Esophagus squamous epithelium (tissue), 5 donors: Measurements from ENCODE around the gene SYT6. TPM values are rescaled to one million over a fixed set of nuclear protein-coding genes. Genes with fewer than 3 reads are reported as not detected.

ENCODE experiments used
- DNase-seq: peaks from one replicate; lab custom pipeline; 2025; lab: John Stamatoyannopoulos, UW
- H3K27ac ChIP-seq, 4 donors: fragments of 200-600 bp; sonication (generic); one replicate each; pipeline ENCODE4 v1.5.1; 2016 to 2019; ENCODE audit warnings: mild to moderate bottlenecking in 1 of 4
- H3K27me3 ChIP-seq, 4 donors: fragments of 200-600 bp; sonication (generic); 1 replicate in 3 of 4; 2 replicates in 1 of 4; pipeline versions ENCODE4 v1.5.1 to v1.6.0; 2017 to 2021; ENCODE audit warnings: antibody characterized with exemption in 1 of 4
- H3K36me3 ChIP-seq, 3 donors: fragments of 200-600 bp; sonication (generic); one replicate each; pipeline ENCODE4 v1.5.1; 2016 to 2019
- H3K4me1 ChIP-seq, 3 donors: fragments of 200-600 bp; sonication (generic); one replicate each; pipeline ENCODE4 v1.5.1; 2017 to 2019
- H3K4me3 ChIP-seq, 4 donors: fragments of 200-600 bp; sonication (generic); 1 replicate in 3 of 4; 2 replicates in 1 of 4; pipeline ENCODE4 v1.5.1; 2016 to 2019; ENCODE audit warnings: mild to moderate bottlenecking in 2 of 4, moderate library complexity in 1 of 4
- H3K9me3 ChIP-seq, 3 donors: fragments of 200-600 bp; sonication (generic); one replicate each; pipeline ENCODE4 v1.5.1; 2016 to 2019
- POLR2A ChIP-seq, 4 donors: fragments of 450-650 bp; IDR thresholded peaks; one replicate each; pipeline ENCODE4 v1.6.1; 2017; ENCODE audit warnings: antibody characterized with exemption in 4 of 4, mild to moderate bottlenecking in 4 of 4, moderate library complexity in 3 of 4
- WGBS, 2 donors: methylation state at CpG; one replicate each; pipeline ENCODE4 v1.1.5; 2018; 5-methylcytosine and 5-hydroxymethylcytosine counted together
- intact Hi-C: fragments of 100-400 bp; cut with DNase I; formaldehyde crosslinking; loops from one replicate; pipeline ENCODE4 v1.15.0; 2022
- total RNA-seq, 4 donors: library from RNA; depleted of rRNA; stranded (reverse); fragments of >200 nt; gene quantifications; one replicate each; pipeline ENCODE4 v1.1.0, GENCODE V29; 2016
- TF ChIP-seq, protein P1 (sequence below), 6 experiments: fragments of 450-650 bp in 4 of 6; fragments of 200-600 bp in 2 of 6; sonication (generic) in 2 of 6; IDR thresholded peaks; one replicate each; pipeline ENCODE4 v1.5.1; 2016 to 2019; ENCODE audit warnings: antibody characterized with exemption in 6 of 6, mild to moderate bottlenecking in 4 of 6, moderate library complexity in 4 of 6
- donor health status: DM: yes; HTN: yes; CAD: no.

The SYT6 gene
- total RNA-seq, 4 donors from 2014 or later, result not detected

DNA sequence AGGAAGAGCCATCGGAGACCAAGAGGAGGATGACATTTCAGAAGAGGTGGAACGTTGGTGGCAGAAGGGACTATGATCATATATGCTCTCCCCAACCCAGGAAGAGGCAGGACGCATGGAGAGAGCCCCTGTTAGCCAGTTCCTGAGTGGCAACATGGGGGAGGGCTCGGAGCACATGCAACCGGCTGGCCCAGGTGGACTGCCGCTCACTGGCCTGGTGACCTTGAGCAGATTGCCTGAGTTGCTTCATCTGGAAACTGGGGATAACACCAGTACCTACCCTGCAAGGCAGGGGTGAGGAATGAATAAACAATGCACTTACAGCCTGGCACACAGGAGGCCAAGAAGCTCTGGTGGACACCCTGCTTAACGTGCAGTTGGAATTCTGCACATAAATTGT is 29.0 kb downstream of the SYT6 start:
- TF ChIP-seq POLR2A (IDR thresholded peaks at IDR 0.05), result no peak
- TF ChIP-seq, protein P1, sequence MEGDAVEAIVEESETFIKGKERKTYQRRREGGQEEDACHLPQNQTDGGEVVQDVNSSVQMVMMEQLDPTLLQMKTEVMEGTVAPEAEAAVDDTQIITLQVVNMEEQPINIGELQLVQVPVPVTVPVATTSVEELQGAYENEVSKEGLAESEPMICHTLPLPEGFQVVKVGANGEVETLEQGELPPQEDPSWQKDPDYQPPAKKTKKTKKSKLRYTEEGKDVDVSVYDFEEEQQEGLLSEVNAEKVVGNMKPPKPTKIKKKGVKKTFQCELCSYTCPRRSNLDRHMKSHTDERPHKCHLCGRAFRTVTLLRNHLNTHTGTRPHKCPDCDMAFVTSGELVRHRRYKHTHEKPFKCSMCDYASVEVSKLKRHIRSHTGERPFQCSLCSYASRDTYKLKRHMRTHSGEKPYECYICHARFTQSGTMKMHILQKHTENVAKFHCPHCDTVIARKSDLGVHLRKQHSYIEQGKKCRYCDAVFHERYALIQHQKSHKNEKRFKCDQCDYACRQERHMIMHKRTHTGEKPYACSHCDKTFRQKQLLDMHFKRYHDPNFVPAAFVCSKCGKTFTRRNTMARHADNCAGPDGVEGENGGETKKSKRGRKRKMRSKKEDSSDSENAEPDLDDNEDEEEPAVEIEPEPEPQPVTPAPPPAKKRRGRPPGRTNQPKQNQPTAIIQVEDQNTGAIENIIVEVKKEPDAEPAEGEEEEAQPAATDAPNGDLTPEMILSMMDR (IDR thresholded peaks at IDR 0.05), result no peak
- Histone ChIP-seq H3K27me3 (no peaks in the 10 kb centered on the region), H3K4me1 (no peaks in the 10 kb centered on the region), H3K4me3 (no peak overlapping the region), H3K9me3 (no peaks in the 10 kb centered on the region), H3K27ac (no peak overlapping the region), H3K36me3 (no peaks in the 10 kb centered on the region)
- WGBS, 2 donors, result 79 to 98% methylated on average over 4 to 5 of the region's 7 CpGs
- no peak for DNase-seq
- intact Hi-C loops, result no loop called here

DNA sequence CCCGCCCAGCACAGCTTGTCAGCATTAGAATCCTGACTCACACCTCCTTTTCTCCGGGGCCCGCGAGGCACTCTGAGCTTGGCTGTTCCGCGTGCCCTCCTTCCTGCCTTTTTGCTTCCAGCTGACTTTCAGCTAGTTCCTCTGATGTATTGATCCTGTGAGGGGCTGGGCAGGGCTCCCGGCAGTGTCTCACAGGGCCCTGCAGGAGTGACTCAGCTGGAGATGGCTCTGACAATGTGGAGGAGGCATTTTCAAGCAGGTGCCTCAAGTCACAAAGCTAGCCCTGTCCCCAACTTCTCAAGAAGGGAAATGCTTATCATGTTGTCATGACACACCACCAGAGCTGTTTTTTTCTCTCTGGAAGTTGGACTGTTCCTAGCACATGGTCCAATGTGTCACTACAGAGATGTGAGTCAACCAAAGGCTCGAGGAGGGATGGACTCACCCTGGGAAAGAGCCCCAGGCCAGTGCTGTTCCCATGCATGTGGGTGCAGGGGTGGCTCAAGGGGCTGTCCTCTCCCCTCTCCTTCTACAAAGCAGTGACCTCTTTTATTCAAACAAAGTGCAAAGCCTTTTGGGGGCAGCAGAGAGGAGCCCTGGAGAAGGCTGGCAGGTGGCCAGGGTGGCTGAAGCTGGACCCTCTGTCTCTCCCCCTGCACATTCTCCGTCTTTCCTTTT is 30.6 kb downstream of the SYT6 start:
- WGBS, 2 donors, result 47 to 60% methylated on average over 6 to 7 of the region's 9 CpGs

DNA sequence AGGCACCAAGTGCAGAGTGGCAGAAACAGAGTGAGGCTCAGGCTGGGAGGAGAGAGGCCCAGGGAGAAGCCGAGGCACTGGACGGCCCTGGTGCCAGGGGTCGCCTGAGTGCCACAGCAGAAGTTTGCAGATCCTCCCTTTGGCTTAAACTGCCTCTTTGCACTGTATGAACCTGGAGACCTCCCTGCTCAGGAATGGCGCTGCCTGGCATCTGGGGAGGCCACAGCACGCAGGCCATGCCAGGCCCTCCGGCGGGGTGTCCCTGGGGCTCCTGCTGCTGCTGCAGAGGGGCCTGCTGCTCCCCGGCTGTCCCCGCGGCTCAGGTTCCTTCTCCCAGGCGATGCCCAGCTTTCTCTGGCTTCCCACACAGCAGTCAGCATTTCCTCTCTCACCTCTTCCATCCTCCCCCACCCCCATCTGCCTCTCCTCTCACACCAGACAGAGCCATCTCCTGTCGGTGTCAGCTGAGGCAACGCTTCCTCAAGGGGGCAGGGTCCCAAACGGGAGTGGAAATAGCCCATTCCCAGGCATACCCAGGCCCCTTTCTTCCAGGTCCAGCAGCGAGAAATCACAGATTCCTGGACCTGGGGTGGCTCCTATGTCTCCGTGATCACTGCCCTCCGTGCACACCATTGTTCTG is 35.2 kb downstream of the SYT6 start:
- H3K27me3 ChIP-seq, result peaks cover 0 to 12% (median 0%) of the 10 kb centered on the region in 4 donors
- no peak overlapping the region for H3K27ac ChIP-seq
- TF ChIP-seq, protein P1 (IDR thresholded peaks at IDR 0.05), result no peak
- no peak for TF ChIP-seq POLR2A (IDR thresholded peaks at IDR 0.05)
- H3K9me3 ChIP-seq, result no peaks in the 10 kb centered on the region
- 62 to 63% methylated on average over 7 to 16 of the region's 17 CpGs for WGBS, 2 donors
- intact Hi-C loops, result no loop called here
- no peak for DNase-seq
- H3K4me1 ChIP-seq, result peaks cover 0 to 13% (median 0%) of the 10 kb centered on the region in 3 donors
- no peak overlapping the region for H3K4me3 ChIP-seq
- H3K36me3 ChIP-seq, result no peaks in the 10 kb centered on the region

More for the DNA sequence above, 30.6 kb downstream of the SYT6 start:
- H3K27me3 ChIP-seq, result peaks cover 0 to 10% (median 0%) of the 10 kb centered on the region in 4 donors
- no peak for TF ChIP-seq POLR2A (IDR thresholded peaks at IDR 0.05)
- TF ChIP-seq, protein P1 (IDR thresholded peaks at IDR 0.05), result no peak
- no peaks in the 10 kb centered on the region for H3K9me3 ChIP-seq
- intact Hi-C loops, result no loop called here
- DNase-seq, result no peak
- no peaks in the 10 kb centered on the region for H3K4me1 ChIP-seq
- H3K27ac ChIP-seq, result no peak overlapping the region
- H3K4me3 ChIP-seq, result no peak overlapping the region
- H3K36me3 ChIP-seq, result no peaks in the 10 kb centered on the region

DNA sequence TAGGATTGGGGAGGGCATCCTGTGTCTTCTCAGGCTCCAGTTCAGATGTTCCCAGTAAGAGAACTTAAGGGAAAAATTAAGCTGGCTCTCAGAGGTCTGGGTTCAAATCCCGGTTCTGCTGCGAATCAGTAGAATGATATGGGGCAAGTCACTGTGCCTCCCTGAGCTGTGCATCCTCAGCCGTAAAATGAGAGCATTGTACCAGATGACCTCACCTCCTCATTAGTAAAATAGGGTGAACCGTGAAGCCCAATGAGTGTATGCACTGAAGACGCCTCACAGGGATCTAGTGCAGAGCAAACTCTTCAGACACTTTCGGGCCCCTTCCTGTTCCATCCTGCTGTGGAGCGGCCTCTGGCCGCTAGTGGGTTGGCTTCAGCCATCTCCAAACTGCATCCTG is 36.0 kb downstream of the SYT6 start:
- H3K9me3 ChIP-seq, result no peaks in the 10 kb centered on the region
- WGBS, 2 donors, result 93% methylated on average over 5 of the region's 8 CpGs; no CpG with 5 or more reads in 1 of the 2 donors

More for the DNA sequence above, 36.0 kb downstream of the SYT6 start:
- Histone ChIP-seq H3K27ac (no peak overlapping the region), H3K4me3 (no peak overlapping the region), H3K36me3 (no peaks in the 10 kb centered on the region), H3K27me3 (peaks cover 0 to 12% (median 0%) of the 10 kb centered on the region in 4 donors), H3K4me1 (peaks cover 0 to 13% (median 0%) of the 10 kb centered on the region in 3 donors)
- TF ChIP-seq POLR2A (IDR thresholded peaks at IDR 0.05), result no peak
- TF ChIP-seq, protein P1 (IDR thresholded peaks at IDR 0.05), result no peak
- intact Hi-C loops, result no loop called here
- DNase-seq, result no peak
